PFSK-1 (cell line): Measurements from ENCODE around the gene SART3.

Experiments used
- FOXP2 ChIP-seq: optimal IDR thresholded peaks from 2 replicates; pipeline ENCODE3; 2011; ENCODE audit warnings: borderline replicate concordance, control low read depth, inconsistent platforms; ENCODE audit not compliant: insufficient read depth; ENCODE audit errors: extremely low read length, extremely low read depth
- POLR2AphosphoS5 ChIP-seq: IDR thresholded peaks from 2 replicates; pipeline ENCODE4 v1.6.1; 2012; ENCODE audit warnings: low read depth, mild to moderate bottlenecking, control low read depth, low read length, moderate library complexity
- SIN3A ChIP-seq: IDR thresholded peaks from 2 replicates; pipeline ENCODE4 v1.6.1; 2012; ENCODE audit warnings: mild to moderate bottlenecking, low read length, moderate library complexity, borderline replicate concordance; ENCODE audit not compliant: insufficient read depth
- TAF1 ChIP-seq: IDR thresholded peaks from 2 replicates; pipeline ENCODE4 v1.6.1; 2012; ENCODE audit warnings: low read length, control low read depth, borderline replicate concordance; ENCODE audit not compliant: insufficient read depth
- TF ChIP-seq, protein P1 (sequence below), 2 experiments: IDR thresholded peaks; 2 replicates each; pipeline versions ENCODE4 v1.6.1 to v1.8.0; 2011 to 2012; ENCODE audit warnings: low read depth in 2 of 2, low read length in 2 of 2, control low read depth in 1 of 2, inconsistent platforms in 1 of 2, mild to moderate bottlenecking in 1 of 2, moderate library complexity in 1 of 2; ENCODE audit not compliant: insufficient read depth in 1 of 2

The SART3 gene

DNA sequence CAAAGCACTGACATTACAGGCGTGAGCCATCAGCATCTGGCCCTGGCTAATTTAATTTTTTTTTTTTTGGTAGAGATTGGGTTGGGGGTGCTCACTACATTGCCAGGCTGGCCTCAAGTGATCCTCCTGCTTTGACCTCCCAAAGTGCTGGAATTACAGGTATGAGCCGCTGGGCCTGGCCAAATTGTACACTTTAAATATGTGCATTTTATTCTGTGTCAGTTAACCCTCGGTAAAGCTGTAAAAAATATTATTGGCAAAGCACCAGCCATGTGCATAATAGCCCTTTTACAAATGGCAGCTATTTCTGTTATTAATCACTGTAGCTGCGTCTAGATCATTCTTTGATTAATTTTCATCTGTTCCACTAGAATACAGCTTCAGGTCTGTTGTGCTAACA lies 24.9 kb upstream of the SART3 start:
- TF ChIP-seq POLR2AphosphoS5 (no peak), SIN3A (no peak), FOXP2 (no peak), TAF1 (no peak)
- TF ChIP-seq, protein P1, sequence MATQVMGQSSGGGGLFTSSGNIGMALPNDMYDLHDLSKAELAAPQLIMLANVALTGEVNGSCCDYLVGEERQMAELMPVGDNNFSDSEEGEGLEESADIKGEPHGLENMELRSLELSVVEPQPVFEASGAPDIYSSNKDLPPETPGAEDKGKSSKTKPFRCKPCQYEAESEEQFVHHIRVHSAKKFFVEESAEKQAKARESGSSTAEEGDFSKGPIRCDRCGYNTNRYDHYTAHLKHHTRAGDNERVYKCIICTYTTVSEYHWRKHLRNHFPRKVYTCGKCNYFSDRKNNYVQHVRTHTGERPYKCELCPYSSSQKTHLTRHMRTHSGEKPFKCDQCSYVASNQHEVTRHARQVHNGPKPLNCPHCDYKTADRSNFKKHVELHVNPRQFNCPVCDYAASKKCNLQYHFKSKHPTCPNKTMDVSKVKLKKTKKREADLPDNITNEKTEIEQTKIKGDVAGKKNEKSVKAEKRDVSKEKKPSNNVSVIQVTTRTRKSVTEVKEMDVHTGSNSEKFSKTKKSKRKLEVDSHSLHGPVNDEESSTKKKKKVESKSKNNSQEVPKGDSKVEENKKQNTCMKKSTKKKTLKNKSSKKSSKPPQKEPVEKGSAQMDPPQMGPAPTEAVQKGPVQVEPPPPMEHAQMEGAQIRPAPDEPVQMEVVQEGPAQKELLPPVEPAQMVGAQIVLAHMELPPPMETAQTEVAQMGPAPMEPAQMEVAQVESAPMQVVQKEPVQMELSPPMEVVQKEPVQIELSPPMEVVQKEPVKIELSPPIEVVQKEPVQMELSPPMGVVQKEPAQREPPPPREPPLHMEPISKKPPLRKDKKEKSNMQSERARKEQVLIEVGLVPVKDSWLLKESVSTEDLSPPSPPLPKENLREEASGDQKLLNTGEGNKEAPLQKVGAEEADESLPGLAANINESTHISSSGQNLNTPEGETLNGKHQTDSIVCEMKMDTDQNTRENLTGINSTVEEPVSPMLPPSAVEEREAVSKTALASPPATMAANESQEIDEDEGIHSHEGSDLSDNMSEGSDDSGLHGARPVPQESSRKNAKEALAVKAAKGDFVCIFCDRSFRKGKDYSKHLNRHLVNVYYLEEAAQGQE (IDR thresholded peaks at IDR 0.05; ENCODE audit: insufficient read depth in 1 of 2, low read depth in 2 of 2, low read length in 2 of 2), result no peak

- no peak for TF ChIP-seq TAF1
- no peak for TF ChIP-seq POLR2AphosphoS5
- TF ChIP-seq SIN3A, result no peak
- TF ChIP-seq, protein P1 (IDR thresholded peaks at IDR 0.05; ENCODE audit: insufficient read depth in 1 of 2, low read depth in 2 of 2, low read length in 2 of 2), result no peak
- no peak for TF ChIP-seq FOXP2
Measured at GRCh38 chr12:108584456-108585065, 23.6 kb upstream of the SART3 start.

- TF ChIP-seq, protein P1 (IDR thresholded peaks at IDR 0.05; ENCODE audit: insufficient read depth in 1 of 2, low read depth in 2 of 2, low read length in 2 of 2), result no peak
- no peak for TF ChIP-seq SIN3A
- TF ChIP-seq TAF1, result no peak
- no peak for TF ChIP-seq FOXP2
- no peak for TF ChIP-seq POLR2AphosphoS5
Measured at GRCh38 chr12:108583991-108584390, 23.0 kb upstream of the SART3 start.

DNA sequence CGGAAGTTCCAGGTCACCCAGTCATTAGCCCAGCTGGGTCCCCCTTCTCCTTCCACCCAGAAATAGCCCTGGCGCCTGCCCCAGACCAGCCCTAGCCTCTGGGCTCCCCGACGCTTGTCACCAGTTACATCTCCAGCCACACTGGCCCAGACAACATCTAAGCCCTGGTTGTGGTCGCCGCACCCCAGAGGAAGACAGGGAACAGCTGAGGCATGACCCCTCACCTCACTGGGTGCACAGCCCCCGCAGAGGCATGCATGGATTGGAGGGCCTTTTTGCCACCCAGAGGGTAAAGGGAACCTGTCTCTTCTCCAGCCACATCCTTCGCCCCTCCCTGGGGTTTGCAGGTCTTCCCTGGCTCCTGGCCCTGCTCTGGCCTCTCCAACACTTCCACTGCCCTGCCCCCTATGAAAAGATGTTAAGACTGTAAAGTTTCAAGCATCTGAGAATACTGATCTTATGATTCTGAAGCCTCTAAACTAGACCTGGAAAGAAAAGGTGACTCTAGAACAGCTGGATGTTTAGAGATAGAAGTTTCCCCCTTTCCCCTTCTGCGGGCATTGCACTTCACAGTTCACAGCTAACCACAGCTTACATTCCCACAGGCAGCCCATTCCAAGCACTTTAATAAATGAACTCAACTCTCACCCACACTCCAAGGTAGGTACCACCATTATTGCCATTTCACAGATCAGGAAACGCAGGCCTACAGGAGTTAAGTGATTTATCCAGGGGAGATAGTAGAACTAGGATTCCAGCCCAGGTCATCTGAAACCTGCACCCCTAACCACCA lies 22.2 kb upstream of the SART3 start:
- TF ChIP-seq POLR2AphosphoS5 (no peak), TAF1 (no peak), FOXP2 (no peak), SIN3A (no peak)
- TF ChIP-seq, protein P1 (IDR thresholded peaks at IDR 0.05; ENCODE audit: insufficient read depth in 1 of 2, low read depth in 2 of 2, low read length in 2 of 2), result no peak

DNA sequence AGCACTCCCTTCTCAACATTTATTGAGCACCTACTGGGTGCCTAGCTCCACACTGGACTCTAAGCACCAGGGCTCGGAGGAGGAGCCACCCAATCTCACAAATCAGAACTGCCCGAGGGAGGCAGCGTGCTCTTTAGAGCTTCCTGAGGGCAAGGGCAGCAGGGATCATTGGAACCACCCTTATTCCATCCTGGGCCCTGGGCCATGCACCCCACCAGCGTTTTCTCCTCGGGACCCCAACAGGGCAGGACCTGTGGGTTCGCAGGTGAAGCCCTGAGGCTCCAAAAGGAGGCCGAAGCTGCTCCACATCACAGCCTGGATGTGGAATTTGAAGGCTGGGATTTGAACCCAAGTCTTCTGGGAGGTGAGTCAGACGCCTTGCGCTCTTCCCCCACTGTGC lies 21.5 kb upstream of the SART3 start:
- TF ChIP-seq, protein P1 (IDR thresholded peaks at IDR 0.05; ENCODE audit: insufficient read depth in 1 of 2, low read depth in 2 of 2, low read length in 2 of 2), result no peak
- no peak for TF ChIP-seq SIN3A
- TF ChIP-seq TAF1, result no peak
- no peak for TF ChIP-seq POLR2AphosphoS5
- TF ChIP-seq FOXP2, result no peak
